ENCODE measurements around the gene FIGNL1.

FIGNL1 gene

DNA sequence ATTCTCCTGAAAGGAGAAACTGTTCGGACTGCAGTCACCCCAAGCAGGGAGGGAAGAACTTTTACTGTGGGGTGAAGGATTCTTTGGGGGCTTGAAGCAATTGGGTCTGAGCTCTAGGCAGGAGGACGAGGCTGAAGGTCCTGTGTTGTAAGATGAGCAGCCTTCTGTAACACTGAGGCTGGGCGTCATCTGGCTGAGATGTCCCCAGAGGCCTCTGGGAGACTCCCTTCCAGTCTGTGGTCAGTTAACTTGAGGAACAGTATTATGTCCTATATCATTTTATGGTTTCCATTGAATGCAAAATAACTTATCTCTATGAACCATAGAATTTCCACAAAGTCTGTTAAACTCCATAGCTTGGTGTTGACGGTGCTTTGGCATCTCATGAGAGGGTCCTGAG lies 26.3 kb downstream of the FIGNL1 start:
- Histone ChIP-seq H3K4me3 (ENCODE audit: insufficient read depth, low read length, poor library complexity, severe bottlenecking) (no peak overlapping the region), H3K36me3 (ENCODE audit: low read length) (no peaks in the 10 kb centered on the region), H3K9me2 (replicated peaks; ENCODE audit: insufficient read depth, low read length) (no peaks in the 10 kb centered on the region), H2AFZ (ENCODE audit: low read depth, low read length, severe bottlenecking) (no peak overlapping the region), H3K27ac (ENCODE audit: low read depth, low read length) (no peak overlapping the region), H3K27me3 (ENCODE audit: low read length) (no peaks in the 10 kb centered on the region), H3F3A (ENCODE audit: insufficient read depth) (no peaks in the 10 kb centered on the region), H3K9me3 (ENCODE audit: insufficient read depth, low read length) (no peaks in the 10 kb centered on the region), H3K9ac (ENCODE audit: low read length) (no peak overlapping the region), H3K79me2 (ENCODE audit: insufficient read depth, low read length) (no peaks in the 10 kb centered on the region), H3K4me2 (ENCODE audit: low read depth, low read length, poor library complexity, severe bottlenecking) (no peak overlapping the region), H4K20me1 (ENCODE audit: low read depth, low read length) (no peaks in the 10 kb centered on the region)
- TF ChIP-seq EZH2phosphoT487 (conservative IDR thresholded peaks at IDR 0.05; ENCODE audit: low read length): no peak
- TF ChIP-seq, protein P1, sequence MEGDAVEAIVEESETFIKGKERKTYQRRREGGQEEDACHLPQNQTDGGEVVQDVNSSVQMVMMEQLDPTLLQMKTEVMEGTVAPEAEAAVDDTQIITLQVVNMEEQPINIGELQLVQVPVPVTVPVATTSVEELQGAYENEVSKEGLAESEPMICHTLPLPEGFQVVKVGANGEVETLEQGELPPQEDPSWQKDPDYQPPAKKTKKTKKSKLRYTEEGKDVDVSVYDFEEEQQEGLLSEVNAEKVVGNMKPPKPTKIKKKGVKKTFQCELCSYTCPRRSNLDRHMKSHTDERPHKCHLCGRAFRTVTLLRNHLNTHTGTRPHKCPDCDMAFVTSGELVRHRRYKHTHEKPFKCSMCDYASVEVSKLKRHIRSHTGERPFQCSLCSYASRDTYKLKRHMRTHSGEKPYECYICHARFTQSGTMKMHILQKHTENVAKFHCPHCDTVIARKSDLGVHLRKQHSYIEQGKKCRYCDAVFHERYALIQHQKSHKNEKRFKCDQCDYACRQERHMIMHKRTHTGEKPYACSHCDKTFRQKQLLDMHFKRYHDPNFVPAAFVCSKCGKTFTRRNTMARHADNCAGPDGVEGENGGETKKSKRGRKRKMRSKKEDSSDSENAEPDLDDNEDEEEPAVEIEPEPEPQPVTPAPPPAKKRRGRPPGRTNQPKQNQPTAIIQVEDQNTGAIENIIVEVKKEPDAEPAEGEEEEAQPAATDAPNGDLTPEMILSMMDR (IDR thresholded peaks at IDR 0.05; ENCODE audit: insufficient read depth, low read length, poor library complexity, severe bottlenecking): no peak

DNA sequence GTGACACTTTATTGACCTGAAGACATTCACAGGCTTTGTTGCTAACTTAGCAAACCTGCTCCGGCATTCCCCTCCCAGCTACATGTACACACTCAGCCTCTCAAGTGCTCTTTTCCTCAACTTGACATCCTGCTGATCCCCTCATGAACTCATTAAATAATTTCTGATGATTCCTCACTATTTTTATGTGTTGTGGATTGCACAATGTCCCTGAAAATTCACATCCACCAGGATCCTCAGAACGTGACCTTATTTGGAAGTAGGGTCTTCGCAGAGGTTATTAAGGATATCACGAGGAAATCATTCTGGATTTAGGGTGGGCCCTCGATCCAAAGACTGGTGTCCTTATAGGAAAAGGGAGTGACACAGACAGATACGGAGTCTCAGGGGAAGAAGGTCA lies 27.3 kb downstream of the FIGNL1 start:
- H3K79me2 ChIP-seq (ENCODE audit: insufficient read depth, low read length): no peaks in the 10 kb centered on the region
- no peaks in the 10 kb centered on the region for H3K36me3 ChIP-seq (ENCODE audit: low read length)
- no peaks in the 10 kb centered on the region for H3K9me3 ChIP-seq (ENCODE audit: insufficient read depth, low read length)
- H3K4me3 ChIP-seq (ENCODE audit: insufficient read depth, low read length, poor library complexity, severe bottlenecking): no peak overlapping the region
- no peak overlapping the region for H3K27ac ChIP-seq (ENCODE audit: low read depth, low read length)
- TF ChIP-seq, protein P1 (IDR thresholded peaks at IDR 0.05; ENCODE audit: insufficient read depth, low read length, poor library complexity, severe bottlenecking): no peak
- TF ChIP-seq EZH2phosphoT487 (conservative IDR thresholded peaks at IDR 0.05; ENCODE audit: low read length): no peak
- H2AFZ ChIP-seq (ENCODE audit: low read depth, low read length, severe bottlenecking): no peak overlapping the region
- no peaks in the 10 kb centered on the region for H4K20me1 ChIP-seq (ENCODE audit: low read depth, low read length)
- H3K9me2 ChIP-seq (replicated peaks; ENCODE audit: insufficient read depth, low read length): no peaks in the 10 kb centered on the region
- H3K4me2 ChIP-seq (ENCODE audit: low read depth, low read length, poor library complexity, severe bottlenecking): no peak overlapping the region
- no peaks in the 10 kb centered on the region for H3K27me3 ChIP-seq (ENCODE audit: low read length)
- no peaks in the 10 kb centered on the region for H3F3A ChIP-seq (ENCODE audit: insufficient read depth)
- H3K9ac ChIP-seq (ENCODE audit: low read length): no peak overlapping the region

DNA sequence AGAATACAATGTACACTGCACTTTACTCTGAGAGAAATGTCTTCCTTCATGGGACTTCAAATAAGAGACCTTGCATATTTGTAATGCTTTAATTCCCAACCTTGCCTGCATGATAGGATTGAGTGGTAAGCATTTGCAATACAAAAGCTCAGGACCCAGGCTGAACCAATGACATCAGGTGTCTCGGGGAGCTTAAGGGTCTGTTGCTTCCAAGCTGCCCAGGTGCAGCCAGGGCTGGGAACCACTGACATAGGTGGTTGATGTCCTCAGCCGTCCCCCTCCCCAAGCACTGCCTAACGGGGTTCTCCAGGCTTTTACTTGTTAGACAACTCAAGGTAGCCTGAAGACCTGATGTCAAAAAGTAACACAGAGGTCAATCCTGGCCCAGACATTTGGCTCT lies 29.1 kb downstream of the FIGNL1 start:
- no peak overlapping the region for H3K4me2 ChIP-seq (ENCODE audit: low read depth, low read length, poor library complexity, severe bottlenecking)
- H3K27ac ChIP-seq (ENCODE audit: low read depth, low read length): no peak overlapping the region
- no peaks in the 10 kb centered on the region for H3K79me2 ChIP-seq (ENCODE audit: insufficient read depth, low read length)
- TF ChIP-seq, protein P1 (IDR thresholded peaks at IDR 0.05; ENCODE audit: insufficient read depth, low read length, poor library complexity, severe bottlenecking): no peak
- no peak for TF ChIP-seq EZH2phosphoT487 (conservative IDR thresholded peaks at IDR 0.05; ENCODE audit: low read length)
- H3F3A ChIP-seq (ENCODE audit: insufficient read depth): no peaks in the 10 kb centered on the region
- H3K9me3 ChIP-seq (ENCODE audit: insufficient read depth, low read length): no peaks in the 10 kb centered on the region
- H3K36me3 ChIP-seq (ENCODE audit: low read length): no peaks in the 10 kb centered on the region
- H2AFZ ChIP-seq (ENCODE audit: low read depth, low read length, severe bottlenecking): no peak overlapping the region
- H3K9me2 ChIP-seq (replicated peaks; ENCODE audit: insufficient read depth, low read length): no peaks in the 10 kb centered on the region
- no peak overlapping the region for H3K4me3 ChIP-seq (ENCODE audit: insufficient read depth, low read length, poor library complexity, severe bottlenecking)
- H3K9ac ChIP-seq (ENCODE audit: low read length): no peak overlapping the region
- H4K20me1 ChIP-seq (ENCODE audit: low read depth, low read length): no peaks in the 10 kb centered on the region
- no peaks in the 10 kb centered on the region for H3K27me3 ChIP-seq (ENCODE audit: low read length)

Data from SU-DHL-6 (cell line).